ENCODE measurements around the gene MRPL41. TPM values are rescaled to one million over a fixed set of nuclear protein-coding genes. Genes with fewer than 3 reads are reported as not detected.

Gene MRPL41
- total RNA-seq, 1 donor, result 15.6 TPM

Other genes starting within 250 kb of the MRPL41 start
- 1.8 TPM for gene NRARP, start 249.6 kb upstream of the MRPL41 start, total RNA-seq
- 6.1 TPM for gene EXD3, start 128.7 kb upstream of the MRPL41 start, total RNA-seq
- 2.2 TPM for gene NOXA1, start 128.5 kb upstream of the MRPL41 start, total RNA-seq
- gene ENTPD8, start 110.5 kb upstream of the MRPL41 start, total RNA-seq, result not detected
- gene NSMF, start 92.5 kb upstream of the MRPL41 start, total RNA-seq, result 23.7 TPM
- gene PNPLA7, start 1.5 kb upstream of the MRPL41 start, total RNA-seq, result 2.3 TPM
- gene DPH7, start 27.0 kb downstream of the MRPL41 start, total RNA-seq, result 17.6 TPM
- 1.4 TPM for gene ZMYND19, start 38.6 kb downstream of the MRPL41 start, total RNA-seq
- 28.7 TPM for gene ARRDC1, start 53.8 kb downstream of the MRPL41 start, total RNA-seq
- gene EHMT1, start 67.1 kb downstream of the MRPL41 start, total RNA-seq, result 56.6 TPM

Measured in mononuclear cell (primary cell).